HG02943 (cell line): Measurements from ENCODE around the gene FCHO2.
"Not testable (repeated sequence)": the region's sequence is repeated elsewhere in the genome, so short reads cannot be mapped to it uniquely, and the experiment has no call there.

Source experiments
- ATAC-seq: cut with Tn5 transposase; IDR thresholded peaks from one replicate; pipeline ENCODE4 v1.9.1; 2021; ENCODE audit warnings: mild to moderate bottlenecking, low read depth, moderate library complexity; ENCODE audit not compliant: unreplicated experiment

The FCHO2 gene

GRCh38 chr5:72954389-72954788 lies 1.5 kb upstream of the FCHO2 start:
- no peak for ATAC-seq

- ATAC-seq, result peak; percentile 53
Observed at GRCh38 chr5:72955143-72955767, 586 bp upstream of the FCHO2 start.

- peak; percentile 33 for ATAC-seq
Observed at GRCh38 chr5:72956324-72957140, 691 bp downstream of the FCHO2 start.

GRCh38 chr5:72957337-72957736 lies 1.5 kb downstream of the FCHO2 start:
- ATAC-seq, result no peak

GRCh38 chr5:72959257-72959656 lies 3.4 kb downstream of the FCHO2 start:
- ATAC-seq, result no peak

GRCh38 chr5:72974481-72974880 lies 18.6 kb downstream of the FCHO2 start:
- not testable (repeated sequence) for ATAC-seq

- ATAC-seq, result not testable (repeated sequence)
Observed at GRCh38 chr5:72976810-72977209, 21.0 kb downstream of the FCHO2 start.

- no peak for ATAC-seq
Observed at GRCh38 chr5:72985719-72986118, 29.9 kb downstream of the FCHO2 start.

GRCh38 chr5:72988769-72989168 lies 32.9 kb downstream of the FCHO2 start:
- ATAC-seq, result no peak

GRCh38 chr5:72991394-72991793 lies 35.6 kb downstream of the FCHO2 start:
- no peak for ATAC-seq

GRCh38 chr5:72994578-72994977 lies 38.7 kb downstream of the FCHO2 start:
- ATAC-seq, result no peak

GRCh38 chr5:72996632-72997031 lies 40.8 kb downstream of the FCHO2 start:
- ATAC-seq, result no peak

- ATAC-seq, result no peak
Observed at GRCh38 chr5:72999916-73000315, 44.1 kb downstream of the FCHO2 start.

GRCh38 chr5:73005886-73006285 lies 50.0 kb downstream of the FCHO2 start:
- ATAC-seq, result no peak

- ATAC-seq, result no peak
Observed at GRCh38 chr5:73007051-73007450, 51.2 kb downstream of the FCHO2 start.

GRCh38 chr5:73008831-73009230 lies 53.0 kb downstream of the FCHO2 start:
- ATAC-seq, result no peak

- not testable (repeated sequence) for ATAC-seq
Observed at GRCh38 chr5:73011612-73012011, 55.8 kb downstream of the FCHO2 start.

- ATAC-seq, result no peak
Observed at GRCh38 chr5:73018892-73019291, 63.1 kb downstream of the FCHO2 start.

GRCh38 chr5:73019766-73020165 lies 63.9 kb downstream of the FCHO2 start:
- ATAC-seq, result no peak

- ATAC-seq, result no peak
Observed at GRCh38 chr5:73022471-73023169, 66.8 kb downstream of the FCHO2 start.

GRCh38 chr5:73024946-73025544 lies 69.2 kb downstream of the FCHO2 start:
- ATAC-seq, result not testable (repeated sequence)
